WTC11 (cell line): ENCODE results near the gene SDK2. TPM values are rescaled to one million over a fixed set of nuclear protein-coding genes. Genes with fewer than 3 reads are reported as not detected.

Experiments used
- ATAC-seq: fragments of 200-7000 bp; cut with Tn5 transposase; 2 replicates; pipeline ENCODE4 v1.10.0; 2021; ENCODE audit warnings: mild to moderate bottlenecking, moderate library complexity
- CTCF ChIA-PET: fragments of 300-600 bp; sonication (Branson Sonifier 250); formaldehyde crosslinking; loops from one replicate; lab custom pipeline; 2021; ENCODE audit warnings: antibody characterized with exemption; lab: Charles Lee
- POLR2A ChIA-PET: fragments of 350-600 bp; sonication (Branson Sonifier 250); formaldehyde crosslinking; loops from one replicate; lab custom pipeline; 2021; ENCODE audit warnings: antibody characterized with exemption; lab: Charles Lee
- DNase-seq: peaks from one replicate; pipeline ENCODE4 v3.0.0; 2021; ENCODE audit warnings: low spot score
- H3K27ac Mint-ChIP-seq: 2 replicates; pipeline ENCODE4 v1.8.0; 2021; ENCODE audit warnings: mixed read lengths
- H3K27me3 Mint-ChIP-seq: 2 replicates; pipeline ENCODE4 v1.8.0; 2021; ENCODE audit warnings: low read depth, mild to moderate bottlenecking, moderate library complexity, mixed read lengths
- H3K36me3 Mint-ChIP-seq: 2 replicates; pipeline ENCODE4 v1.8.0; 2021; ENCODE audit warnings: mixed read lengths
- H3K4me1 Mint-ChIP-seq: 2 replicates; pipeline ENCODE4 v1.8.0; 2022; ENCODE audit warnings: mixed read lengths
- H3K4me3 Mint-ChIP-seq: 2 replicates; pipeline ENCODE4 v1.8.0; 2021; ENCODE audit warnings: mild to moderate bottlenecking, moderate library complexity, mixed read lengths
- H3K9me3 Mint-ChIP-seq: 2 replicates; pipeline ENCODE4 v1.8.0; 2021; ENCODE audit warnings: mixed read lengths
- ARID4B ChIP-seq: sonication (generic); formaldehyde crosslinking; IDR thresholded peaks from 2 replicates; pipeline ENCODE4 v1.8.0; 2023; ENCODE audit warnings: missing genetic modification reagents, mild to moderate bottlenecking, borderline replicate concordance
- ATF3 ChIP-seq: sonication (generic); formaldehyde crosslinking; conservative IDR thresholded peaks from 2 replicates; pipeline ENCODE4 v1.8.1; 2022; ENCODE audit warnings: mild to moderate bottlenecking, missing genetic modification reagents
- ELF4 ChIP-seq: sonication (generic); formaldehyde crosslinking; IDR thresholded peaks from 2 replicates; pipeline ENCODE4 v1.8.1; 2022; ENCODE audit warnings: low read depth, mild to moderate bottlenecking, moderate library complexity, missing genetic modification reagents
- GTF2I ChIP-seq: fragments of 250-450 bp; sonication (Bioruptor Pico); conservative IDR thresholded peaks from 2 replicates; pipeline ENCODE4 v1.4.0; 2021; ENCODE audit warnings: mild to moderate bottlenecking
- IRF1 ChIP-seq: sonication (generic); formaldehyde crosslinking; IDR thresholded peaks from 2 replicates; pipeline ENCODE4 v1.8.0; 2023; ENCODE audit warnings: missing genetic modification reagents
- MLX ChIP-seq: sonication (generic); formaldehyde crosslinking; IDR thresholded peaks from 2 replicates; pipeline ENCODE4 v1.8.1; 2023; ENCODE audit warnings: mild to moderate bottlenecking, missing genetic modification reagents, moderate library complexity
- MXD4 ChIP-seq: fragments of 250-450 bp; sonication (Bioruptor Pico); IDR thresholded peaks from 2 replicates; pipeline ENCODE4 v1.8.0; 2021; ENCODE audit warnings: mild to moderate bottlenecking, moderate library complexity, borderline replicate concordance
- NFYB ChIP-seq: sonication (generic); formaldehyde crosslinking; conservative IDR thresholded peaks from 2 replicates; pipeline ENCODE4 v1.8.0; 2022; ENCODE audit warnings: low read depth, missing genetic modification reagents
- NR1H2 ChIP-seq: sonication (generic); formaldehyde crosslinking; IDR thresholded peaks from 2 replicates; pipeline ENCODE4 v1.9.0; 2021; ENCODE audit warnings: mild to moderate bottlenecking, moderate library complexity, missing genetic modification reagents
- TEAD1 ChIP-seq: sonication (generic); formaldehyde crosslinking; IDR thresholded peaks from 2 replicates; pipeline ENCODE4 v1.8.0; 2022; ENCODE audit warnings: mild to moderate bottlenecking, missing genetic modification reagents
- TEAD4 ChIP-seq: sonication (generic); formaldehyde crosslinking; IDR thresholded peaks from 2 replicates; pipeline ENCODE4 v1.8.0; 2022; ENCODE audit warnings: mild to moderate bottlenecking, missing genetic modification reagents
- ZBTB43 ChIP-seq: sonication (generic); formaldehyde crosslinking; IDR thresholded peaks from 2 replicates; pipeline ENCODE4 v1.8.1; 2023; ENCODE audit warnings: mild to moderate bottlenecking, missing genetic modification reagents
- ZNF121 ChIP-seq: sonication (generic); formaldehyde crosslinking; IDR thresholded peaks from 2 replicates; pipeline ENCODE4 v1.8.0; 2023; ENCODE audit warnings: missing genetic modification reagents
- ZNF219 ChIP-seq: sonication (generic); formaldehyde crosslinking; IDR thresholded peaks from 2 replicates; pipeline ENCODE4 v1.8.0; 2023; ENCODE audit warnings: missing genetic modification reagents, mild to moderate bottlenecking, borderline replicate concordance
- ZNF263 ChIP-seq: sonication (generic); formaldehyde crosslinking; IDR thresholded peaks from 2 replicates; pipeline ENCODE4 v1.8.1; 2022; ENCODE audit warnings: low read depth, mild to moderate bottlenecking, moderate library complexity, missing genetic modification reagents
- ZNF671 ChIP-seq: fragments of 250-450 bp; sonication (Bioruptor Pico); IDR thresholded peaks from 2 replicates; pipeline ENCODE4 v1.8.0; 2021; ENCODE audit warnings: mild to moderate bottlenecking
- total RNA-seq: library from RNA; stranded (reverse); gene quantifications from 3 replicates; pipeline ENCODE4 v1.2.3, GENCODE V29; 2021
- TF ChIP-seq, protein P1 (sequence below): fragments of 250-450 bp; sonication (Bioruptor Pico); IDR thresholded peaks from 2 replicates; pipeline ENCODE4 v1.8.0; 2021; ENCODE audit warnings: mild to moderate bottlenecking

The SDK2 gene
- total RNA-seq, 1 experiment from 2014 or later = 14.8 TPM

- H3K9me3 Mint-ChIP-seq = no peaks in the 10 kb centered on the region
- H3K27ac Mint-ChIP-seq = no peak overlapping the region
- CTCF ChIA-PET = interaction anchor here (0.6 to 0.9 kb wide), 3 partner anchors 14 to 51 kb away, joined by 3 read pairs; no protein-coding TSS in a partner anchor
- no peaks in the 10 kb centered on the region for H3K36me3 Mint-ChIP-seq
- peaks cover 32% of the 10 kb centered on the region for H3K4me1 Mint-ChIP-seq
- no peak overlapping the region for H3K4me3 Mint-ChIP-seq
- TF ChIP-seq NFYB (CRISPR knock-in tag) (no peak), ATF3 (CRISPR knock-in tag) (no peak), MLX (CRISPR knock-in tag) (no peak), GTF2I (CRISPR knock-in tag) (no peak), IRF1 (no peak), ELF4 (CRISPR knock-in tag) (no peak), ZBTB43 (CRISPR knock-in tag) (no peak), ZNF671 (CRISPR knock-in tag) (no peak), ZNF263 (no peak), TEAD1 (CRISPR knock-in tag) (no peak), ZNF121 (CRISPR knock-in tag) (no peak), TEAD4 (no peak), ARID4B (no peak), ZNF219 (CRISPR knock-in tag) (no peak)
- TF ChIP-seq, protein P1, sequence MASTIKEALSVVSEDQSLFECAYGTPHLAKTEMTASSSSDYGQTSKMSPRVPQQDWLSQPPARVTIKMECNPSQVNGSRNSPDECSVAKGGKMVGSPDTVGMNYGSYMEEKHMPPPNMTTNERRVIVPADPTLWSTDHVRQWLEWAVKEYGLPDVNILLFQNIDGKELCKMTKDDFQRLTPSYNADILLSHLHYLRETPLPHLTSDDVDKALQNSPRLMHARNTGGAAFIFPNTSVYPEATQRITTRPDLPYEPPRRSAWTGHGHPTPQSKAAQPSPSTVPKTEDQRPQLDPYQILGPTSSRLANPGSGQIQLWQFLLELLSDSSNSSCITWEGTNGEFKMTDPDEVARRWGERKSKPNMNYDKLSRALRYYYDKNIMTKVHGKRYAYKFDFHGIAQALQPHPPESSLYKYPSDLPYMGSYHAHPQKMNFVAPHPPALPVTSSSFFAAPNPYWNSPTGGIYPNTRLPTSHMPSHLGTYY = no peak
- POLR2A ChIA-PET = no interaction called here
- peaks cover 6% of the 10 kb centered on the region for H3K27me3 Mint-ChIP-seq
- DNase-seq = no peak
- ATAC-seq = no peak
Measured at GRCh38 chr17:73323409-73324159, 320.7 kb downstream of the SDK2 start.

GRCh38 chr17:73320601-73321264 lies 323.5 kb downstream of the SDK2 start:
- ATAC-seq (no peak), DNase-seq (no peak)
- H3K27me3 Mint-ChIP-seq = peaks cover 13% of the 10 kb centered on the region
- no peaks in the 10 kb centered on the region for H3K9me3 Mint-ChIP-seq
- H3K4me1 Mint-ChIP-seq = peaks cover 39% of the 10 kb centered on the region
- H3K4me3 Mint-ChIP-seq = no peak overlapping the region
- CTCF ChIA-PET = interaction anchor here (0.9 to 1.3 kb wide), 2 partner anchors 10 to 89 kb away, joined by 3 read pairs; a partner anchor contains a TSS
- TF ChIP-seq NR1H2 = no peak
- TF ChIP-seq MXD4 (CRISPR knock-in tag) = no peak
- TF ChIP-seq, all 79 proteins: peak for 0
- H3K36me3 Mint-ChIP-seq = no peaks in the 10 kb centered on the region
- POLR2A ChIA-PET = no interaction called here
- no peak overlapping the region for H3K27ac Mint-ChIP-seq
